ENCODE results near the gene DIPK1C. TPM values are rescaled to one million over a fixed set of nuclear protein-coding genes. Genes with fewer than 3 reads are reported as not detected.
A peak's percentile ranks its signal among the peaks of the same experiment; 100 is the strongest.

DIPK1C gene
- total and polyA plus RNA-seq, 4 experiments from 2014 or later, result not detected

DNA sequence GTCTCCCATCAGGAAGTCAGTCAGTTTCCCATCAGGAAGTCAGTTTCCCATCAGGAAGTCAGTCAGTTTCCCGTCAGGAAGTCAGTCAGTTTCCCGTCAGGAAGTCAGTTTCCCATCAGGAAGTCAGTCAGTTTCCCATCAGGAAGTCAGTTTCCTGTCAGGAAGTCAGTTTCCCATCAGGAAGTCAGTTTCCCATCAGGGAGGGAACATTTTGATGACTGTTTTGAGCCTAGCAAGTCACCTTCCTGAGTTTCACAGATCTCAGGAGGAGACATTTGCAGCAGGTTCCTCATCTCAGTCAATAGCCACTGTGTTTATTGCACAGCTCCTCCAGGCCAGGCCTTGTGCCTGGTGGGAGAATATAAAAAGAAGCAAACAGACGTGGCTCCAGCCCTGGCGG lies 31.9 kb downstream of the DIPK1C start:
- no peaks in the 10 kb centered on the region for H3K27me3 ChIP-seq (ENCODE audit: insufficient read depth, low read length)
- H3K4me1 ChIP-seq (ENCODE audit: insufficient read depth, low read length), result peaks cover 7% of the 10 kb centered on the region
- Mint-ChIP-seq H3K9me3 (peaks cover 0 to 5% (median 0%) of the 10 kb centered on the region in 8 donors), H3K36me3 (no peaks in the 10 kb centered on the region), H3K4me3 (no peak overlapping the region), H3K27ac (no peak overlapping the region), H3K4me1 (peaks cover 0 to 20% (median 4%) of the 10 kb centered on the region in 4 donors), H3K27me3 (peaks cover 0 to 3% of the 10 kb centered on the region in 2 donors)
- CTCF ChIA-PET (ENCODE audit: partially characterized antibody), result no interaction called here
- H3K36me3 ChIP-seq (ENCODE audit: insufficient read depth, low read length), result no peaks in the 10 kb centered on the region
- DNase-seq, result no peak
- POLR2A ChIA-PET (ENCODE audit: partially characterized antibody), result no interaction called here
- H3K9me3 ChIP-seq (ENCODE audit: control insufficient read depth in 1 of 2, low read length in 2 of 2), result no peaks in the 10 kb centered on the region
- no peak overlapping the region for H3K27ac ChIP-seq (ENCODE audit: low read depth, low read length)
- intact Hi-C loops (cut with micrococcal nuclease), result no loop called here
- no peak overlapping the region for H3K4me3 ChIP-seq (ENCODE audit: low read length in 2 of 2)

DNA sequence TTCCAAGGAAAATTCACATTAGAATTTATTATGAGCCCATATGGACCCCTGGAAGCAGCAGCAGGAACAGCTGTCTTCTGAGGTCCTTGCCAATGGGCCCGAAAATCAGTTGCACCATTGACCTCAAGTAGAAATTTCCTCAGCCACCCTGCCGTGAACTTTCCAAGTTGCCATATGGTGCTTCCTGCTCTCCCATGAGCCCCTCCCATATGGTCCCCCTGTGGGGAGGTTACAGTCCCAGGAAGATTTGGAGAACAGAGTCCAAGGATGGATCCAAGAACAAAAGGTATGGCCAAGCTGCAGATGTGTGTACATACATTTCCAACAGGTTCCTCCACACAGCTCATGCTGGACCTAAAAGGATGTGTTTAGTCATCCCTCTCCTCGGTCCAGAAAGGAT lies 34.6 kb downstream of the DIPK1C start:
- Mint-ChIP-seq H3K27me3 (peaks cover 0 to 6% of the 10 kb centered on the region in 2 donors), H3K27ac (no peak overlapping the region), H3K4me3 (no peak overlapping the region), H3K4me1 (peaks cover 0 to 19% (median 4%) of the 10 kb centered on the region in 4 donors), H3K36me3 (no peaks in the 10 kb centered on the region), H3K9me3 (peaks cover 0 to 5% (median 0%) of the 10 kb centered on the region in 8 donors)
- Histone ChIP-seq H3K27me3 (ENCODE audit: insufficient read depth, low read length) (no peaks in the 10 kb centered on the region), H3K9me3 (ENCODE audit: control insufficient read depth in 1 of 2, low read length in 2 of 2) (no peaks in the 10 kb centered on the region), H3K4me1 (ENCODE audit: insufficient read depth, low read length) (peaks cover 7% of the 10 kb centered on the region), H3K27ac (ENCODE audit: low read depth, low read length) (no peak overlapping the region), H3K4me3 (ENCODE audit: low read length in 2 of 2) (no peak overlapping the region), H3K36me3 (ENCODE audit: insufficient read depth, low read length) (no peaks in the 10 kb centered on the region)
- ChIA-PET POLR2A (ENCODE audit: partially characterized antibody) (no interaction called here), CTCF (ENCODE audit: partially characterized antibody) (interaction anchor here (1.7 kb wide), 1 partner anchor 9 kb away, joined by 4 read pairs; no protein-coding TSS in a partner anchor)
- intact Hi-C loops (cut with micrococcal nuclease), result no loop called here
- DNase-seq, result no peak

DNA sequence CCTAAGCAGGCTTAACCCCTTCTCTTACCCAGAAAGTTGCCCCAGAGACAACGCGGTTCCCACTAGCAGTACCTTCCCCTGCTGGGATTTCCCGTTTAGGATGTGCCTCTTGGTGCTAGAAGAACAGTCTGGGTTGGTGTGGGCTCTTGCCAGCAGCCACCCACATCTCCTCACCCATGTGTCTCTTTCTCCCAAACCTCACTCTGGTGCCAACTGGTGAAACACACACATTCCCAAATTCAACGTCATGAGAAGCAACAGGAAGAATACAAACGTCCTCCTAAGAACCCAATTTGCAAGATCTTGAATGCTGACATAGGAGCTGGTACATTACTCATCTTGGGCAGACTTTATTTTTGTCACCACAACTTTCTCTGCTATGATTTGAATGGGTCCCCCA lies 36.2 kb downstream of the DIPK1C start:
- no peak overlapping the region for H3K4me3 Mint-ChIP-seq
- peaks cover 0 to 6% of the 10 kb centered on the region in 2 donors for H3K27me3 Mint-ChIP-seq
- H3K9me3 Mint-ChIP-seq, result peaks cover 0 to 5% (median 0%) of the 10 kb centered on the region in 8 donors
- ChIA-PET CTCF (ENCODE audit: partially characterized antibody) (no interaction called here), POLR2A (ENCODE audit: partially characterized antibody) (no interaction called here)
- no peak overlapping the region for H3K27ac ChIP-seq (ENCODE audit: low read depth, low read length)
- H3K9me3 ChIP-seq (ENCODE audit: control insufficient read depth in 1 of 2, low read length in 2 of 2), result no peaks in the 10 kb centered on the region
- peak overlapping the region in 1 of 7 donors; percentile 45 for H3K27ac Mint-ChIP-seq
- DNase-seq, result no peak
- H3K36me3 Mint-ChIP-seq, result no peaks in the 10 kb centered on the region
- no peaks in the 10 kb centered on the region for H3K27me3 ChIP-seq (ENCODE audit: insufficient read depth, low read length)
- intact Hi-C loops (cut with micrococcal nuclease), result no loop called here
- no peak overlapping the region for H3K4me3 ChIP-seq (ENCODE audit: low read length in 2 of 2)
- no peaks in the 10 kb centered on the region for H3K36me3 ChIP-seq (ENCODE audit: insufficient read depth, low read length)
- peaks cover 0 to 13% (median 3%) of the 10 kb centered on the region in 4 donors for H3K4me1 Mint-ChIP-seq
- peaks cover 7% of the 10 kb centered on the region for H3K4me1 ChIP-seq (ENCODE audit: insufficient read depth, low read length)

DNA sequence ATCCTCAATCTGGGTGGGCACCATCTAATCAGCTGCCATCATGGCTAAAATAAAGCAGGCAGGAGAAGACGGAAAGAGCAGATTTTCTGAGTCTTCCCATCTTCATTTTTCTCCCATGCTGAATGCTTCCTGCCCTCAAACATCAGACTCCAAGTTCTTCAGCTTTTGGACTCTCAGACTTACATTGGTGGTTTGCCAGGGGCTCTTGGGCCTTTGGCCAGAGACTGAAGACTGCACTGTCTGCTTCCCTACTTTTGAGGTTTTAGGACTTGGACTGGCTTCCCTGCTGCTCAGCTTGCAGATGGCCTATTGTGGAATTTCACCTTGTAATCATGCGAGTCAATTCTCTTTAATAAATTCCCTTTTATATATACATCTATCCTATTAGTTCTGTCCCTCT lies 36.6 kb downstream of the DIPK1C start:
- peaks cover 0 to 5% (median 0%) of the 10 kb centered on the region in 8 donors for H3K9me3 Mint-ChIP-seq
- no peak overlapping the region for H3K27ac Mint-ChIP-seq
- DNase-seq, result no peak

DNA sequence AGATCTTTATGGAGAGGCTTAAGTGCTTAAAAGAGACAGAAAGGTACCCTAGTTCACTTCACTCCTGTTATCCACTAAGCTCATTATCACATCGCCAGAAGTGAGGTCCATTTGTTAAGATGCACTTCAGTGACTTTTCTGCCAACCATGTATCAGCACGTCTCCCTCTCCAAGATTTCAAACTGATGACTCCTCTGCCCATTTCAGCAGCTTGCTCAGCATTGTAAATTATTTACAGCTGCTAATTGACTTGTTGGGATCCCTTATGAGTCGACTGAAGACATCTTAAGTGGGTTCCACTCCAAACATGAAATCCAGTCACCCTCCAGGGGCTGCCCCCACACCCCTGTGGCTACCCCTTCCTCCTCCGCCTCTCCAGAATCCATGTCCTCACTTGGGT lies 37.3 kb downstream of the DIPK1C start:
- CTCF ChIA-PET (ENCODE audit: partially characterized antibody), result no interaction called here
- no peak overlapping the region for H3K27ac Mint-ChIP-seq
- intact Hi-C loops (cut with micrococcal nuclease), result no loop called here

More for the DNA sequence above, 36.6 kb downstream of the DIPK1C start:
- Mint-ChIP-seq H3K4me3 (no peak overlapping the region), H3K4me1 (peaks cover 0 to 13% (median 3%) of the 10 kb centered on the region in 4 donors), H3K36me3 (no peaks in the 10 kb centered on the region), H3K27me3 (peaks cover 0 to 6% of the 10 kb centered on the region in 2 donors)
- CTCF ChIA-PET (ENCODE audit: partially characterized antibody), result no interaction called here
- intact Hi-C loops (cut with micrococcal nuclease), result no loop called here
- POLR2A ChIA-PET (ENCODE audit: partially characterized antibody), result no interaction called here
- Histone ChIP-seq H3K9me3 (ENCODE audit: control insufficient read depth in 1 of 2, low read length in 2 of 2) (no peaks in the 10 kb centered on the region), H3K4me3 (ENCODE audit: low read length in 2 of 2) (no peak overlapping the region), H3K27ac (ENCODE audit: low read depth, low read length) (no peak overlapping the region), H3K4me1 (ENCODE audit: insufficient read depth, low read length) (peaks cover 6% of the 10 kb centered on the region), H3K36me3 (ENCODE audit: insufficient read depth, low read length) (no peaks in the 10 kb centered on the region), H3K27me3 (ENCODE audit: insufficient read depth, low read length) (no peaks in the 10 kb centered on the region)

DNA sequence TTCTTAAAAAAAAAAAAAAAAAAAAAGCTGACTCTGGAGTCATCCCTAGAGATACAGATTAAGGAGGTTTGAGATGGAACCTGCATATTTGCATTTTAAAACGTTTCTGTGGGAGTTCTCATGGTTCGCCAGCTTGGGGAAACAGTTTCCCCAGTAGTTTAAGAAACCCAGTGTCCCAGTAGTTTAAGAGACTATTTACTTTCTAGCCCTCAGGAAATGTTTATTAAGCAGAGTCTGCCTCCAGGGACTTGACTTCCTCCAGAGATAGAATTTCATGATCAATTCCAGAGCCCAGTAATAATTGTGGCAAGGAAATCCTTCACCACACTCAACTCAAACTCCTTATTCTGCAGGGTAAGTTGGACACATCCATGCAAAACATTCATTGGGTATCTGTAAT lies 39.1 kb downstream of the DIPK1C start:
- H3K27ac Mint-ChIP-seq, result no peak overlapping the region
- POLR2A ChIA-PET (ENCODE audit: partially characterized antibody), result no interaction called here

More for the DNA sequence above, 37.3 kb downstream of the DIPK1C start:
- Mint-ChIP-seq H3K4me3 (no peak overlapping the region), H3K9me3 (peaks cover 0 to 3% (median 0%) of the 10 kb centered on the region in 8 donors), H3K27me3 (peaks cover 0 to 6% of the 10 kb centered on the region in 2 donors), H3K4me1 (peaks cover 0 to 9% (median 3%) of the 10 kb centered on the region in 4 donors), H3K36me3 (no peaks in the 10 kb centered on the region)
- H3K9me3 ChIP-seq (ENCODE audit: control insufficient read depth in 1 of 2, low read length in 2 of 2), result no peaks in the 10 kb centered on the region
- no peak for DNase-seq
- H3K36me3 ChIP-seq (ENCODE audit: insufficient read depth, low read length), result no peaks in the 10 kb centered on the region
- H3K4me1 ChIP-seq (ENCODE audit: insufficient read depth, low read length), result no peaks in the 10 kb centered on the region
- H3K27ac ChIP-seq (ENCODE audit: low read depth, low read length), result no peak overlapping the region
- H3K4me3 ChIP-seq (ENCODE audit: low read length in 2 of 2), result no peak overlapping the region
- H3K27me3 ChIP-seq (ENCODE audit: insufficient read depth, low read length), result no peaks in the 10 kb centered on the region
- POLR2A ChIA-PET (ENCODE audit: partially characterized antibody), result no interaction called here

DNA sequence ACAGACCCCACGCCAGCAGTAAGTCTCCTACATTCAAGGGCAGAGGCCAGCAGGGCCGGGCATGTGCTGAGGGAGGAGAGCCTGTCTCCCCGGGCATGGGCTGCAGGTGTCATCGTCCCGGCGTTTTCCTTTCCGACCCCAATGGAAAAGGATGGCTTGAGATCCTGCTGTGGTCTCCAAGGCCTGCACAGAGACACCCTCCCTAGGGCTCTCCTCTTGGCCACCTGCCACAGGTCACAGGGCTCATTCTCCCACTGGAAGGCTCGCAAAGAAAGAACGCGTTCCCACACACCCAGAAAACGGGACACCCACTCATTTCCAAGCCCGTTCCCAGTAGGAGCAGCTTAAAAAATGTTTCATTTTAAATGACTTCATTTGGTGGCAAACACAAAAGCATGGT lies 41.0 kb downstream of the DIPK1C start:
- no peak for DNase-seq
- no peak overlapping the region for H3K4me3 Mint-ChIP-seq
- no peaks in the 10 kb centered on the region for H3K27me3 ChIP-seq (ENCODE audit: insufficient read depth, low read length)
- no peaks in the 10 kb centered on the region for H3K9me3 ChIP-seq (ENCODE audit: control insufficient read depth in 1 of 2, low read length in 2 of 2)
- H3K4me1 ChIP-seq (ENCODE audit: insufficient read depth, low read length), result no peaks in the 10 kb centered on the region
- no peaks in the 10 kb centered on the region for H3K36me3 Mint-ChIP-seq
- H3K36me3 ChIP-seq (ENCODE audit: insufficient read depth, low read length), result no peaks in the 10 kb centered on the region
- H3K27me3 Mint-ChIP-seq, result peaks cover 3 to 6% of the 10 kb centered on the region in 2 donors
- H3K4me3 ChIP-seq (ENCODE audit: low read length in 2 of 2), result no peak overlapping the region
- ChIA-PET POLR2A (ENCODE audit: partially characterized antibody) (no interaction called here), CTCF (ENCODE audit: partially characterized antibody) (no interaction called here)
- no peaks in the 10 kb centered on the region for H3K9me3 Mint-ChIP-seq
- peaks cover 0 to 2% (median 1%) of the 10 kb centered on the region in 4 donors for H3K4me1 Mint-ChIP-seq
- H3K27ac ChIP-seq (ENCODE audit: low read depth, low read length), result no peak overlapping the region
- intact Hi-C loops (cut with micrococcal nuclease), result no loop called here
- no peak overlapping the region for H3K27ac Mint-ChIP-seq

More for the DNA sequence above, 39.1 kb downstream of the DIPK1C start:
- Mint-ChIP-seq H3K4me1 (no peaks in the 10 kb centered on the region), H3K9me3 (no peaks in the 10 kb centered on the region), H3K4me3 (no peak overlapping the region), H3K27me3 (peaks cover 0 to 6% of the 10 kb centered on the region in 2 donors), H3K36me3 (no peaks in the 10 kb centered on the region)
- Histone ChIP-seq H3K27me3 (ENCODE audit: insufficient read depth, low read length) (no peaks in the 10 kb centered on the region), H3K36me3 (ENCODE audit: insufficient read depth, low read length) (no peaks in the 10 kb centered on the region), H3K9me3 (ENCODE audit: control insufficient read depth in 1 of 2, low read length in 2 of 2) (no peaks in the 10 kb centered on the region), H3K4me1 (ENCODE audit: insufficient read depth, low read length) (no peaks in the 10 kb centered on the region), H3K4me3 (ENCODE audit: low read length in 2 of 2) (no peak overlapping the region), H3K27ac (ENCODE audit: low read depth, low read length) (no peak overlapping the region)
- no peak for DNase-seq
- CTCF ChIA-PET (ENCODE audit: partially characterized antibody), result interaction anchor here (0.9 to 1.3 kb wide), 2 partner anchors 39 to 64 kb away, joined by 3 read pairs; no protein-coding TSS in a partner anchor
- intact Hi-C loops (cut with micrococcal nuclease), result no loop called here

All from CD4-positive, alpha-beta memory T cell (primary cell).